HCT116 (cell line): ENCODE data around the gene TP53RK. TPM values are rescaled to one million over a fixed set of nuclear protein-coding genes. Genes with fewer than 3 reads are reported as not detected.

Experiments used
- ATAC-seq: fragments of 200-7000 bp; cut with Tn5 transposase; 2 replicates; pipeline ENCODE4 v1.9.1; 2020; ENCODE audit warnings: mild to moderate bottlenecking, moderate library complexity
- BruUV-seq: library from RNA; stranded (reverse); fragments of 400-500 nt; replicated peaks from 2 replicates; lab custom pipeline; 2021; lab: Mats Ljungman, UMichigan
- CTCF ChIA-PET: fragments of 300-600 bp; sonication (Branson Sonifier 250); formaldehyde crosslinking; loops from one replicate; lab custom pipeline; 2021; ENCODE audit warnings: antibody characterized with exemption; lab: Charles Lee
- POLR2A ChIA-PET: fragments of 300-600, 350-600 bp; sonication (Branson Sonifier 250); formaldehyde crosslinking; loops from one replicate; lab custom pipeline; 2021; ENCODE audit warnings: antibody characterized with exemption; lab: Charles Lee
- RAD21 ChIA-PET, 2 experiments: fragments of 300-600 bp; sonication (Branson Sonifier 250); formaldehyde crosslinking; loops; one replicate each; lab custom pipeline; 2023; ENCODE audit warnings: low total read pairs in 2 of 2; ENCODE audit not compliant: uncharacterized antibody in 2 of 2, unreplicated experiment in 2 of 2, low non-redundant PET in 1 of 2; lab: Charles Lee
- DNase-seq: peaks from one replicate; pipeline ENCODE4 v3.0.0-alpha.2; 2010; ENCODE audit warnings: low read depth, low spot score
- H2AFZ ChIP-seq: fragments of 200-600 bp; shearing (Covaris generic), sonication (generic); 2 replicates; pipeline ENCODE4 v1.6.1; 2017; ENCODE audit warnings: low read depth, mixed run types, mixed read lengths, antibody characterized with exemption, low read length; ENCODE audit not compliant: poor library complexity, severe bottlenecking
- H3K27ac ChIP-seq: 2 replicates; pipeline ENCODE4 v1.5.1; 2012; ENCODE audit warnings: low read depth, low read length
- H3K27me3 ChIP-seq: fragments of 200-600 bp; sonication (generic); 2 replicates; pipeline ENCODE4 v1.6.1; 2016; ENCODE audit warnings: mixed run types, low read length, mixed read lengths; ENCODE audit not compliant: insufficient read depth
- H3K36me3 ChIP-seq, 2 experiments: fragments of 200-500 bp in 1 of 2; fragments of 200-600 bp in 1 of 2; sonication (Bioruptor generic) in 1 of 2; sonication (generic) in 1 of 2; 2 replicates each; pipeline versions ENCODE4 v1.5.1 to v1.6.1; 2014 to 2016; ENCODE audit warnings: low read length in 2 of 2, inconsistent platforms in 1 of 2, mixed read lengths in 1 of 2, mixed run types in 1 of 2; ENCODE audit not compliant: insufficient read depth in 2 of 2, control insufficient read depth in 1 of 2
- H3K4me1 ChIP-seq, 2 experiments: fragments of 200-600 bp in 1 of 2; sonication (generic) in 1 of 2; 2 replicates each; pipeline versions ENCODE4 v1.5.1 to v1.6.1; 2012 to 2017; ENCODE audit warnings: low read length in 2 of 2, inconsistent platforms in 1 of 2, mild to moderate bottlenecking in 1 of 2, mixed read lengths in 1 of 2, mixed run types in 1 of 2, moderate library complexity in 1 of 2; ENCODE audit not compliant: insufficient read depth in 2 of 2, control insufficient read depth in 1 of 2
- H3K4me2 ChIP-seq: fragments of 200-600 bp; sonication (generic); 2 replicates; pipeline ENCODE4 v1.6.1; 2017; ENCODE audit warnings: mixed run types, low read length, mixed read lengths
- H3K4me3 ChIP-seq, 2 experiments: fragments of 200-600 bp in 1 of 2; sonication (generic) in 1 of 2; replicated peaks in 1 of 2; 2 replicates each; pipeline ENCODE4 v1.5.1; 2011 to 2016; ENCODE audit warnings: low read length in 2 of 2, control low read depth in 1 of 2, low read depth in 1 of 2, mild to moderate bottlenecking in 1 of 2, mixed read lengths in 1 of 2, mixed run types in 1 of 2
- H3K79me2 ChIP-seq: fragments of 200-600 bp; sonication (generic); 2 replicates; pipeline ENCODE4 v1.6.1; 2017; ENCODE audit warnings: mild to moderate bottlenecking, mixed run types, low read length, moderate library complexity, mixed read lengths; ENCODE audit not compliant: insufficient read depth
- H3K9ac ChIP-seq: fragments of 200-600 bp; sonication (generic); 2 replicates; pipeline ENCODE4 v1.6.1; 2016; ENCODE audit warnings: low read length, mixed read lengths
- H3K9me2 ChIP-seq: fragments of 200-600 bp; sonication (generic), shearing (Covaris generic); 2 replicates; pipeline ENCODE4 v1.6.1; 2017; ENCODE audit warnings: mixed run types, mild to moderate bottlenecking, moderate library complexity; ENCODE audit not compliant: insufficient read depth
- H3K9me3 ChIP-seq, 2 experiments: fragments of 200-500 bp in 1 of 2; fragments of 200-600 bp in 1 of 2; sonication (Bioruptor generic) in 1 of 2; sonication (generic) in 1 of 2; 2 replicates each; pipeline ENCODE4 v1.6.1; 2014 to 2017; ENCODE audit warnings: low read length in 2 of 2, mixed read lengths in 2 of 2, inconsistent platforms in 1 of 2, low read depth in 1 of 2, mild to moderate bottlenecking in 1 of 2, mixed run types in 1 of 2, moderate library complexity in 1 of 2; ENCODE audit not compliant: control insufficient read depth in 1 of 2, insufficient read depth in 1 of 2
- H4K20me1 ChIP-seq: fragments of 200-600 bp; sonication (generic), shearing (Covaris generic); 2 replicates; pipeline ENCODE4 v1.6.1; 2017; ENCODE audit warnings: mixed run types, mild to moderate bottlenecking, moderate library complexity; ENCODE audit not compliant: insufficient read depth
- ATF3 ChIP-seq: IDR thresholded peaks from 2 replicates; pipeline ENCODE4 v1.6.1; 2012
- EGR1 ChIP-seq: IDR thresholded peaks from 2 replicates; pipeline ENCODE4 v1.6.1; 2012; ENCODE audit warnings: low read depth
- EZH2phosphoT487 ChIP-seq: fragments of 200-600 bp; IDR thresholded peaks from 2 replicates; pipeline ENCODE4 v1.6.1; 2018; ENCODE audit warnings: antibody characterized with exemption, borderline replicate concordance
- JUND ChIP-seq: IDR thresholded peaks from 2 replicates; pipeline ENCODE4 v1.6.1; 2012
- MAX ChIP-seq: IDR thresholded peaks from 2 replicates; pipeline ENCODE4 v1.6.1; 2012
- POLR2A ChIP-seq: IDR thresholded peaks from 2 replicates; pipeline ENCODE4 v1.7.0; 2011; ENCODE audit warnings: borderline replicate concordance; ENCODE audit not compliant: insufficient read depth, insufficient read length; ENCODE audit errors: extremely low read depth
- POLR2AphosphoS5 ChIP-seq: IDR thresholded peaks from 2 replicates; pipeline ENCODE4 v1.6.1; 2011; ENCODE audit warnings: mild to moderate bottlenecking, low read depth, low read length, moderate library complexity
- RAD21 ChIP-seq: IDR thresholded peaks from 2 replicates; pipeline ENCODE4 v1.6.1; 2012; ENCODE audit warnings: low read depth, mild to moderate bottlenecking
- REST ChIP-seq: IDR thresholded peaks from 2 replicates; pipeline ENCODE4 v1.6.1; 2012; ENCODE audit warnings: low read depth
- SRF ChIP-seq: IDR thresholded peaks from 2 replicates; pipeline ENCODE4 v1.6.1; 2012; ENCODE audit warnings: low read depth
- TCF7L2 ChIP-seq: IDR thresholded peaks from 2 replicates; pipeline ENCODE4 v1.7.0; 2011; ENCODE audit warnings: borderline replicate concordance, inconsistent platforms; ENCODE audit not compliant: insufficient read depth, insufficient read length; ENCODE audit errors: extremely low read depth
- YY1 ChIP-seq: IDR thresholded peaks from 2 replicates; pipeline ENCODE4 v1.6.1; 2011; ENCODE audit warnings: low read length, low read depth, moderate library complexity, mild to moderate bottlenecking; ENCODE audit not compliant: insufficient replicate concordance; ENCODE audit errors: extremely low read depth
- ZFX ChIP-seq: fragments of 450-650 bp; IDR thresholded peaks from 2 replicates; pipeline ENCODE4 v1.6.1; 2017
- intact Hi-C: fragments of 100-400 bp; cut with micrococcal nuclease; formaldehyde crosslinking; loops from 2 replicates; pipeline ENCODE4 v1.10.0; 2022
- total RNA-seq: library from RNA; stranded (reverse); gene quantifications from one replicate; pipeline ENCODE4 v1.2.1, GENCODE V29; 2021; ENCODE audit not compliant: unreplicated experiment

The TP53RK gene
- total RNA-seq, 1 experiment from 2014 or later: 9.2 TPM

- TF ChIP-seq REST: no peak
Observed at GRCh38 chr20:46721476-46721875, 32.2 kb upstream of the TP53RK start (continued).

- ATAC-seq: no peak
- RAD21 ChIA-PET: no interaction called here
Observed at GRCh38 chr20:46720776-46721425, 31.7 kb upstream of the TP53RK start.

More at GRCh38 chr20:46720776-46721425, 31.7 kb upstream of the TP53RK start:
- Histone ChIP-seq H3K9me3 (no peaks in the 10 kb centered on the region), H3K4me1 (peaks cover 0 to 9% of the 10 kb centered on the region in 2 experiments; a peak in 2 of 4 replicates), H3K27me3 (no peaks in the 10 kb centered on the region), H3K9me2 (no peaks in the 10 kb centered on the region), H3K9ac (no peak overlapping the region), H4K20me1 (no peaks in the 10 kb centered on the region), H2AFZ (no peak overlapping the region), H3K27ac (no peak overlapping the region), H3K4me2 (no peak overlapping the region), H3K36me3 (no peaks in the 10 kb centered on the region), H3K4me3 (no peak overlapping the region), H3K79me2 (no peaks in the 10 kb centered on the region)
- BruUV-seq: no TSS peak
- no peak for DNase-seq
- CTCF ChIA-PET: interaction anchor here (1.0 kb wide), 1 partner anchor 19 kb away, joined by 3 read pairs; no protein-coding TSS in a partner anchor
- intact Hi-C loops: no loop called here
- TF ChIP-seq EGR1 (no peak), EZH2phosphoT487 (no peak), MAX (no peak), ZFX (no peak), YY1 (no peak), TCF7L2 (no peak), REST (no peak), JUND (no peak), RAD21 (no peak), ATF3 (no peak), SRF (no peak), POLR2A (no peak), POLR2AphosphoS5 (no peak)
- TF ChIP-seq, all 23 proteins: peak for 0
- POLR2A ChIA-PET: no interaction called here
